HG02798 (cell line): Measurements from ENCODE around the gene UNK.

ENCODE experiments used
- ATAC-seq: cut with Tn5 transposase; IDR thresholded peaks from one replicate; pipeline ENCODE4 v1.9.1; 2021; ENCODE audit warnings: mild to moderate bottlenecking; ENCODE audit not compliant: unreplicated experiment, poor library complexity

UNK gene

DNA sequence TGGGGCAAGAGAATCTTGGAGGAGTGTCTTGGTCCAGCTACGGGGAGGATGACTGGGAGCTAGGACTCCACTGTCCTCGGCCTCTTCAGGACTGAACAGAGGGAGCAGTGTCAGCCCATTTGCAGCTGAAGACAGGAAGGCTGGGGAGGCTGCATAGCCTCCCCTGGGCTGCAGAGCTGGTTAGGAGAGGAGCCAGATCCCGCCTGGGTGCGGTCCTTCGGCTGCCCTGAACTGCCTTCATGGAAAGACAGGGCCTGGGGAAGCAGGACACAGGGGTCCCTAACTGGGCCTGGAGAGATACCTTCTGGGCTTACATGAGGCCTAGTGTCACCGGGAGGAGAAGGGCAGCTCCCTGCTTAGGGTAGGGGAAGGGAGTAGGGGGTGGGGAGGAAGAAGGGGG lies 33.0 kb downstream of the UNK start:
- ATAC-seq: no peak

DNA sequence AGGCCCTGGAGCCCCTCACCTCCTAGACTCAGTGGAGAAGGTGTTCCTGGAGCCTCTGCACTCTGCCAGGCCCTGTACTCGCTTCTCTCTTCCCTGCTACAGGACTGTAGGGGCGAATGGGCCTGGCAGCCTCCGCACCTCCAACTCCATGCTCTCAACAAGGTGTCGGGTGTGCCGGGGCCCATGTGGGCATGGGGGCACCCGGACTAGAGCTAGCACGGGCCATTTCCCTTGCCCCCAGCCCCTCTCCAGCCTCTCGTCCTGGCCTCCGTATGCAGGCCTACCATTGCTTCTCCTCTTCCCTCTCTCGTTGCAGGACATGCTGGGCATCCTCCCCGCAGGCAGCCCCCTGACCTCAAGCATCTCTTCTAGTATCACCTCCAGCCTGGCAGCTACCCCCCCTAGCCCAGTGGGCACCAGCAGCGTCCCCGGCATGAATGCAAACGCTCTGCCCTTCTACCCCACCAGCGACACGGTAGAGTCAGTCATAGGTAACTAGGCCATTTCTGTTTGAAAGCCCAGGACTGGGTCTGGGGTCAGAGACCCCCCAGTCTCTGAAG lies 33.8 kb downstream of the UNK start:
- ATAC-seq: no peak

DNA sequence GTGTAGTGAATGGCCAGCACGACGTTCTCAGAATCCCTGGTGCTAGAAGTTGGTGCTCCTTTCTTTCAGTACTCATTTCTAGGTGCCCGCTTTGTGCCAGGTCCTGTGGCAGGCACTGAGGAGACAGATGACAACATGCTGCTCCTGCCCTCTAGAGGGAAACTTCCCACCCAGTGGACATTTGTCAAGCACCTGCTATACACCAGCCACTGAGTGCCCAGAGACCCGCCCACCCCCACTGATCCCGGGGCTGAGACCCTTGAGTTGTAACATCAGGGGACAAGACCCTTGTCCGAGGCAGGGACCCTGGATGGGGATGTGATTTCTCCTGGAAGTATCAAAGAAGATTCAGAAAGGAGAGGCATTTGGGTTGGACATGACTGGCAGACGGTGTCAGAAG lies 34.5 kb downstream of the UNK start:
- no peak for ATAC-seq

DNA sequence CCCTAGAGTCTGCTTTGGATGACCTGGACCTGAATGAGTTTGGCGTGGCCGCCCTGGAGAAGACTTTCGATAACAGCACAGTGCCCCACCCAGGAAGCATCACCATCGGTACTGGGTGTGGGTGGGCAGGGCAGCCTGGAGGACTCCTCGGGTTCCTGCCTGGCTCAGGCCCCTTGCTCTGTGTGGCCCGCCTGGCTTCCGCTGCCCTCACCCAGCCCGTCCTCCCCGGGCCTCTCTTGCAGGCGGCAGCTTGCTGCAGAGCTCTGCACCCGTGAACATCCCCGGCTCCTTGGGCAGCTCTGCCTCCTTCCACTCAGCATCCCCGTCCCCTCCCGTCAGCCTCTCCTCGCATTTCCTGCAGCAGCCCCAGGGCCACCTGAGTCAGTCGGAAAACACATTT lies 35.1 kb downstream of the UNK start:
- no peak for ATAC-seq

DNA sequence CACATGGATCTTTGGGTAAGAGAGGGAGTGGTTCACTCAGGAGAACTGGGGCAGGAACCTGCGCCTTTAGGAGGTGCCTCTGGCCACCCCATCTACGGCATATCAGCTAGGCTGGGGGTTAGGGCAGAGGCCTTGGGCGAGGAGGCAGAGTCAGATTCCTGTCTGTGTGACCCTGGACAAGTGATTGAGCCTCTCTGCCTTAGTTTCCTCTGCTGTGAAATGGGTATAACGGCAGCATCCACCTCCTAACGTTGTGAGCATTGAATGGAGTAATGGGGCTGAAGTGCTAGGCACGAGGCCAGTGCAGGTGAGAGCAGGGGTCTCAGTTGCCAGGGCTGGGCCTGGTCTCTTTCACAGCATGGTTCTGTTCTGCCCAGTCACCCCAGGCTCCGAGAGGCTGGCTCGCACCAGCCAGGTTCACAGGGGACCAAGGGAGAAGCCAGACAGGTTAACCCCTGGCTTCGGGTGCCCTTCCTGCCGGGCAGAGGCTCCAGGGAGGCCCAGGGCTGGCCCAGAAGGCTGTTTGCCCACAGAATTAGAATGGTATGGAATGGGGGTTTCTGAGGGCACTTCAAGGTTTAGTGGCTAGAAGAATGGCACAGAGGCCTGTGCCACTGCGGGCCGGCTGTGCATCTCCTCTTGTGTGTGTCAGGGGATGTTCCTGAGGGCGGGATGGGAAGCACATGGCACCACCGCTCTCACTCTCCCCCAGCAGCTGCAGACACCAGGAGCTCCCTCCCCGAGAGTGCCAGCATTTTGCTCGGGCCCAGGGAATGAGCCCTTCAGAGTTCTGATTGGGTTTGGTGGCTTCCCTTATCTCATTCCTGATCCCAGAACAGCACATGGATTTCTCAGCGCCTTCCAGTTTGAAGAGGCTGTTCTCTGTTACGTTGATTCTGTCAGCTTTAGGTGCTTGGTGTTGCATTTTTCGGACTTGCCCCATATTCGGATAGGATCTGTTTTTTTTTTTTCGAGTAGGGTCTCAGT lies 35.8 kb downstream of the UNK start:
- no peak for ATAC-seq

DNA sequence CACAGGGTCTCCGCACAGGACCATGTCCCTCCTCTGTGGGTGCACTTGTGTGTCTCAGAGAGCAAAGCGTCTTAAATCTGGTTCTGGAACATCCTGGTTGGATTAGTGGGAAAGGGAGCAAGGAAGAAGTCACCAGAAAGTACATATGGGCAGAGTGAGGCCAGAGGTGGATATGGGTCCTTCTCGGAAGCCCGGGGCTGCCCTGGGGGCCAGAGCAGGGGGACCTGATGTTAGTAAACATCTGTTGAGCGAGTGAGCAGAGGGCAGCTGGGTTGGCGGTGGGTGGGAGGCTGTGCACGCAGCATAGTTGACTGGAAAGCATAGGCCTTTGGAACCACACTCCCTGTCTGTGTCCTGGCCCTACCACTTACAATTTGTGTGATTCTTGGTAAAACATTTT lies 36.9 kb downstream of the UNK start:
- ATAC-seq: no peak

DNA sequence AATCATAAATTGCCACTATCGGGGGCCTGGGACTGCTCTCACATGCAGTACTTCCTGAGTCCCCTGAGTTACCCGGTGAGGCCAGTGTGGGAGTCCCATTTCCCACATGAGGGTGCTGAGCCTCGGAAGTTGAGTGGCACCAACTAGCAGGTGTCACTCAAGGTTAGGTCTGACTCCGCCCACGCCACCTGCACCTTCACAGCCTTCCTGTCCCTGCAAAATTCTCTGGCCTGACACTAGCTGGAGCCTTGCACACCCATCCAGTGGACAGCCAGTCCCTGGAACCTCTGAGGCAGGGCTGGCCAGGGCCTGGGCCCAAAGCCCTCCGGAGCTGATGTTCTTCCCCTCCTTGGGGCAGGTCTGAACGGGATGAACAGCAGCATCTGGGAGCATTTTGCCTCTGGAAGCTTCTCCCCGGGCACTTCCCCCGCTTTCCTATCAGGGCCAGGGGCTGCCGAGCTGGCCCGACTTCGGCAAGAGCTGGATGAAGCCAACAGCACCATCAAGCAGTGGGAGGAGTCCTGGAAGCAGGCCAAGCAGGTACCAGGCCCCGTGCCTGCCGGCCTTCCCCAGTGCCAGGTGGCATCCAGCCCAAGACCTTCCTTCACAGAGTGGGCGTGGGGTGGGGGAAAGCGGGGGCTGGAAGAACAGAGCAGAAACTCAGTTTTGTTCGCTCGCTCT lies 37.7 kb downstream of the UNK start:
- no peak for ATAC-seq

DNA sequence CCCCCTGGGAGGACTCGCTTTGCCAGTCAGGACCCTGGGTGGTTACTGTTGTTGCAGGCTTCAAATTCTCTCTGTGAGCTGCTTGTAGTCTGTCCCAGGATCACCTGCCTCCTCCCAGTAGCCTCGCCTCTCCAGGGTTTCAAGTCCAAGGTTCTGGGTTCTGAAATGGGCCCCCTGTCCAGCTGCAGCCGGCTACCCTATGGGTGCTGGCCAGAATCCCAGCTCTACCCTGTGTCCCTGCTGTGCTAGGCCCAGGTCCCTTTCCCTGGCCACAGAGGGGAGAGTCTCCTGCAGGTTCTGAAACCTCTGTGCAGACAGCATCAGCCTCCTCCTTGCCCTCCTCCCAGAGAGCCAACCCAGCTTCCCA lies 38.2 kb downstream of the UNK start:
- ATAC-seq: no peak

DNA sequence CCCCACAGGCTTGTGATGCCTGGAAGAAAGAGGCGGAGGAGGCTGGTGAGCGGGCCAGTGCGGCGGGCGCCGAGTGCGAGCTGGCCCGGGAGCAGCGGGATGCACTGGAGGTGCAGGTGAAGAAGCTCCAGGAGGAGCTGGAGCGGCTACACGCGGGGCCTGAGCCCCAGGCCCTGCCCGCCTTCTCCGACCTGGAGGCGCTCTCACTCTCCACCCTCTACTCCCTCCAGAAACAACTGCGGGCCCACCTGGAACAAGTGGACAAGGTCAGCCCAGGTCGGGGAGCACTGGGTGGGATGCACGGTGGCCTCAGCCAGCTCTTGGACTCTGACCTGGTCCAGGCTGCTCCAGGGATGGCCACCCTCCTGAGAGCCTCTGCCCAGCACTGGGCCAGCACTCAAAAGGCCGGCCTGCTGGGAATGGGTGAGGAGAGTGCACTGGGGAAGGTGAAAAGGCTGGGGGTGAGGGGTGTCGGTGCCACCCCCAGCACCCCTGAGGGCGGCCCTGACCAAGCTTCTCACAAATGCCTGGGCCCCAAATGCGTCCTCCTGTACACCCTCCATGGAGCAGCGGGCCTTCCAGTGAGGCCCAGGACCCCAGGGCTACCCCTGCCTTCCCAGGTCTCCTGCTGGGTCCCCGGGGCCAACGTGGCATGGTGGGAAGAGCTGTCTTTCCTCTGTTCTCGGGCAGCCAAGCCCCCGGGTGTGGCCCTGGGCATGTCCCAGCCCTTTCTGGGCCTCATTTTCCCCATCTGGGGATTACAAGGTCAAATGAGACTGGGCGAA lies 38.8 kb downstream of the UNK start:
- no peak for ATAC-seq

DNA sequence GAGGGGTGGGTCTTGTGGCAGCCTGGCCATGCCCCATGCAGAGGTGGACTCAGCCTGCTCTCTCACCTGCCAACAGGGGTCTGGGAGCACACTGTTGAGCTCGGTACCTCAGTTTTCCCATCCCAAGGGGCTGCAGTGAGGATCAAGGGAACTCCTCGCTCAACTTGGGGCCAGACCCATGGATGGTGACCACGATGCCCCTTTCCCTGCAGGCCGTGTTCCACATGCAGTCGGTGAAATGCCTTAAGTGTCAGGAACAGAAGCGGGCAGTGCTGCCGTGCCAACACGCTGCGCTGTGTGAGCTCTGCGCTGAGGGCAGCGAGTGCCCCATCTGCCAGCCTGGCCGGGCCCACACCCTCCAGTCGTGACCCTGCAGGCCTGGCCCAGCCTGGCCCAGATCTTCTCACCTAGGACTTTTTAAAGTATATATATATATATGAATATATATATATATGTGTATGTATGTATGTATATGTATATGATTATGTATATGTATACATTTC lies 39.5 kb downstream of the UNK start:
- no peak for ATAC-seq

DNA sequence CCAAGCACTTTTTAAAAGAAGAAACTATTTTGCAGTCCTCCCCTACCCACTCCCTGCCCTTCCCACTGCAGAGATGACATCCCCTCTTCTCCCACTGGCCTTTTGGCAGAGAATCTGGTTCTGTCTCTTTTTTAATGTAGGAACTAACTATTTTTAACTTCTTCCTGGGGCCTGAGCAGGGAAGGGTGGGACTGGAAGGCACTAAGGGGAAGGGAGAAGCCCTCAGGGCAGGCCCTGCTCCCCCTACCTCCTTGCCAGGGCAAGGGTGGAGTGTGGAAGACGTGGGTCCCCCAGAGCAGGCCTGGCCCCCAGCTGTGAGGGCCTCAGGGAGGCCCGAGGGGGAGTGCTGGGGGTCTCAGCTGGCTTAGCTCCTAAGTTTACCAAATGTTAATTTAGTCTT lies 40.1 kb downstream of the UNK start:
- no peak for ATAC-seq

DNA sequence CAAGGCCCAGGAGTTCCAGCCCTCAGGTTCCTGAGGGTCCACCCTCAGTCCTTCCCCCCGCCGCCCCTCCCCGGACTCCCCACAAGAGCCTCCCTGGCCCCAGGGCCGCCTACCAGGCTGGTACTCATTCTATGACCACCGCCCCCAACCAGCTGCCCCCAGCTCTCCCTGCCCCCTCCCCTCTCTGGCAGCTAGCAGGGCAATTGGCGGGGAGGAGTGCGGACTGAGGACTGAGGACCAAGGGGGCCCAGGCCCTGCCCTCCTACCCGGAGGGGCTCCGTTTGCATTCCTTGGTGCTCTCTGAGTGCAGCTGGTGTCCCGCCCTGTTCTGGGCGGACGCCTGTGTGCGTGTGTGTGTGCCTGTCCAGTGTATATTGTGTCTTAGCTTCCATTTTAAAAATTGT lies 40.5 kb downstream of the UNK start:
- ATAC-seq: no peak

DNA sequence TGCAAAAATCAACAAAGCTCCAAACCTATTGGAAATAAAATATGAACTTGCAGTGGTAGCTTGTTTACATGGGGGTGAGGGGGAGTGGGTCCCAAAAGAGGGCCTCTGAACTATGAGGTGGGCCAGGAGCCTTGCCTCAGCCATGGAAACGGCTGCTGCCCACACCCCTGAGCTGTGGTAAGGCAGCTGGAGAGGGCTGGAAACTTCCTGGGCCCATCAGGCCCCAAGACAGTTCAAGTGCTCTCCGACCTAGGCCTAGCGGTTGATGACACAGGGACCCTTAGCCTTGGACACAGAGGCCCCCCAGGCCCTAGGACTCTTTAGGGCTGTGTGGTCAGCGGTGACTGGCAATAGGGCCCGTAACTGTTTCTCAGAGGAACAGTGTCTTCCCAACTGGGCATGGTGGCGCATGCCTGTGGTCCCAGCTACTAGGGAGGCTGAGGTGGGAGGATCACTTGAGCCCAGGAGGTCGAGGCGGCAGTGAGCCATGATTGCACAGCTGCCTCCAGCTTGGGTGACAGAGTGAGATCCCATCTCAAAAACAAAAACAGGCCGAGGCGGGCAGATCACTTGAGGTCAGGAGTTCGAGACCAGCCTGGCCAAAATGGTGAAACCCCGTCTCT lies 41.3 kb downstream of the UNK start:
- ATAC-seq: no peak

DNA sequence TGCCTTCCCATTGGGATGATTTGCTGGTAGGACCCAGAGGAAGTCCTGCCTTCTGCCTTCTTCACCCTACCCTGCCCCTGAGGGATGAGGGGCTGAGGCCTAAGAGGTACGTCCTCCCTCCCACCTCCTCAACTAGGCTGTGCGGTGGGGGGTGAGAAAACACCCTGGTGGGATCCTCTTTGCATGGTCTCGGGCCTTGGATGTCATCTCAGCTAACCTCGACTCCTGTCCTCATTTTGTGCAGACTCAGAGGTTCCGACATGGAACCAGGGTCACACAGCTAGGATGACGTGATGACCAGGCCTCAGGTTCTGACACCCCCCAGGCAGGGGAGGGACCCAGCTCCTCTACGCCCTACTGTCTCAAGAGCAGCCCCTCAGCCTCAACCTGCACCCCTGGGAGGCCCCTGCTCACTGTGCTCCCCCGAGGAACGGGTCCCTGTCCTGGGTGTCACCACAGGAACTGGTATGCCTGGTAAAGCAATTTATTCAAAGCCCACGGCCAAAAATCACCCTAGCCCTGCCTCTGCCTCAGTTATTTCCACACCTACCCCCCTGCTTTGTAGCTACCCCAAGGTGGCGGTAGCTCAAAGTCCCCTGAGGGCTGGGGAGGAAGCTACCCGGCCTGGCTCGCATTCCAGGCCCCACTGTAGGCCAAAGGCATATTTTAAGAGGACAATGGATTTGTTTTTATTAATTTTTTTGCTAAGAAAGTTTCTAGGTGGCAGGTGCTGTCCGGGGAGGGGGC lies 42.1 kb downstream of the UNK start:
- no peak for ATAC-seq

DNA sequence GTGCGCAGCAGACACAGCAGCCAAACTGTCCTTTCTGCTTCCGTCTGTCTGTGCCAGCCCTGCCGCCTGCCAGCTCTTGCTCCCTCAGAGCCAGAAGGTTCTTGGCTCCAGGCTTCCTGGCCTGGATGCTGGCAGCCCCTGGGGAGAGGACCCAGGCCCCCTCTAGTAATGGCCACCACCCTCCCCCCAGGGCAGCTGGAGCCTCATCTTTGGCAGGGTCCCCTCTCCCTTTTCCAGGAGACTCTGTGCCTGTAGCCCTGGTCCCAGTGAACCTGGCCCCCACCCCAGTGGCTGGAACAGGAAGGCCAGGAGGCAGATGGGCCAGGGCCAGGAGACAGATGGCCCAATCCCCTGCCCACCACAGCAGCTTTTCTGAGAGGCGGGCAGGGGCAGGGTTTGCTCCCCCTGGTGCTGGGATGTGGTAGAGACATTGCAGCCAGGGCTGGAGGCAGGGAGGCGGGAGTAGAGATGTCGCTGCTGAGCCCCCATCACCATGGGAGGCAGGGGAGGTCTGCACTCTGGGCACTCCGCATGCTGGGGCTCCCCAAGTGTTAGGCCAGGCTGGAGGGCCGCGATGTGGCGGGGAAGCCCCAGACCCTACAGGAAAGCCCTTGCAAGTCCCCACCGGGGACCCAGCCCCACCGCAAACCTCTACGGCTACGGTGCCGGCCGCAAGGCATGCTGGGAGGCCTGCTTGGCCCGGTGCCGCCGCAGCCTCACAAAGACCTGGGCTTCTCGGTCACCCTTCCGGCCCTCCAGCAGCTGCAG lies 42.9 kb downstream of the UNK start:
- ATAC-seq: no peak

DNA sequence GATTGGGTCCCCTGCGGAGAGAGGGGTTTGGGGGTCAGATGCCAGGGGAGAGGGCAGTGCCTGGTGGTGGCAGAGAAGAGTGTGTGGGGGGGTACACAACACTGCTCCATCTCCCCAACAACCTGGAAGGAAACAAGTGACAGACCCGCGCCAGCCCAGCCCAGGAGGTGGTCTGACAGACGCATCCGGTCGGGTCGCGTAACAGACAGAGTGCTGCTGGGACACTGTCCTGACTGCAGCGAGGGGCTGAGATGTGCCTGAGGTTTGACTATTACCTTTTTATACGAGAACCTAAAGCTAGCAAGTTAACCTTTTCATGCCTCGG lies 43.4 kb downstream of the UNK start:
- no peak for ATAC-seq

DNA sequence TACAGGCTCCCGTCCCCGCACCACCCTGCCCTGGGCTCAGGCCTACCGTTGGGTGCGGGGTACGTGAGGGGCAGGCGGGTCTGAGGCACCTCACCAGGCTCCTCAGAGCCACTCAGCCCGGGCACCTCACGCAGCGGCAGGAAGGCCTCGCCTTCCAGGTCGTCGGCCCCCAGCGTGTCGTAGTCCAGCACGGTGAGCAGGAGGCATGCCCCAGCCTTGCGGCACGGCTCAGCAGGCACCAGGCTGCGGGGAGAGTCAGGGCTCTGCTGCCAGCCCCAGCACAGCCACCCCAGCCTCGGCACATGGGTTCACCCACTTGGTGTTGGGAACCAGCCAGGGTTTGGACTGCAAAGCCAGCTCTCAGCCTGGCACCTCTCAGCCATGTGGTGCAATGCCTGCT lies 44.1 kb downstream of the UNK start:
- ATAC-seq: no peak

DNA sequence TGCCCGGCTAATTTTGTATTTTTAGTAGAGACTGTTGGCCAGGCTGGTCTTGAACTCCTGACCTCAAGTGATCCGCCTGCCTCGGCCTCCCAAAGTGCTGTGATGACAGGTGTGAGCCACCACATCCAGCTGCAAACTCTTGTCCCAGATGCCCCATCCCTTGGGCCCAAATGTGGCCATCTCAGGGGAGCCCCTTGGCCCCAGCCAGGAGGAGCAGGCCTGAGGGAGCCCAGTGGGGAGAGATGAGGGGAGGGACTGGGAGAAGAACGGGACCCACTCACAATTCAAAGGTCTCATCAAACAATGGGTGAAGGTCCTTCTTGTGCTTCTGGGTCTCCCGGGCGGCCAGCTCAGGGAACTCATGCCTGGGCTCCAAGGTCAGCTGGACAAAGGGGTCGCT lies 45.1 kb downstream of the UNK start:
- ATAC-seq: no peak
